B cell (primary cell): ENCODE data around the gene PEX10. TPM values are rescaled to one million over a fixed set of nuclear protein-coding genes. Genes with fewer than 3 reads are reported as not detected.

ENCODE experiments used
- ATAC-seq: fragments of 200-7000 bp; cut with Tn5 transposase; one replicate; pipeline ENCODE4 v1.10.0; 2021; ENCODE audit warnings: low read depth, mild to moderate bottlenecking, moderate number of reproducible peaks, moderate library complexity
- CTCF ChIA-PET: fragments of 350-600 bp; sonication (Branson Sonifier 250); formaldehyde crosslinking; loops from one replicate; lab custom pipeline; 2021; ENCODE audit warnings: antibody characterized with exemption, inconsistent platforms; lab: Charles Lee
- POLR2A ChIA-PET: fragments of 350-600 bp; sonication (Branson Sonifier 250); formaldehyde crosslinking; loops from one replicate; lab custom pipeline; 2021; ENCODE audit warnings: antibody characterized with exemption; lab: Charles Lee
- DNase-seq: peaks from one replicate; pipeline ENCODE4 v3.0.0; 2013
- H2AFZ ChIP-seq: 2 replicates; pipeline ENCODE4 v1.6.1; 2012; ENCODE audit warnings: mild to moderate bottlenecking, low read depth, low read length; ENCODE audit not compliant: insufficient read depth, poor library complexity, severe bottlenecking
- H3K27ac ChIP-seq, 2 donors: 1 replicate in 1 of 2; 2 replicates in 1 of 2; pipeline ENCODE4 v1.5.1; 2012 to 2013; ENCODE audit warnings: low read length in 2 of 2, mild to moderate bottlenecking in 2 of 2, moderate library complexity in 1 of 2
- H3K27me3 ChIP-seq, 4 experiments: fragments of 200-600 bp in 1 of 4; sonication (generic) in 1 of 4; replicated peaks in 1 of 4; 1 replicate in 2 of 4; 2 replicates in 2 of 4; pipeline versions ENCODE4 v1.6.1 to v1.7.0; 2013 to 2016; ENCODE audit warnings: low read length in 3 of 4, mild to moderate bottlenecking in 2 of 4, mixed read lengths in 1 of 4, moderate library complexity in 1 of 4; ENCODE audit not compliant: insufficient read depth in 4 of 4, control insufficient read depth in 3 of 4; ENCODE audit errors: control extremely low read depth in 1 of 4
- H3K36me3 ChIP-seq, 2 experiments: replicated peaks in 1 of 2; 1 replicate in 1 of 2; 2 replicates in 1 of 2; pipeline versions ENCODE4 v1.6.1 to v1.7.1; 2013; ENCODE audit warnings: low read length in 1 of 2; ENCODE audit not compliant: insufficient read depth in 2 of 2, control insufficient read depth in 1 of 2; ENCODE audit errors: control extremely low read depth in 1 of 2, extremely low read depth in 1 of 2
- H3K4me1 ChIP-seq, 2 donors: fragments of 200-600 bp in 1 of 2; sonication (generic) in 1 of 2; 1 replicate in 1 of 2; 2 replicates in 1 of 2; pipeline versions ENCODE4 v1.5.1 to v1.6.1; 2013 to 2017; ENCODE audit warnings: low read length in 2 of 2; ENCODE audit not compliant: control insufficient read depth in 2 of 2, insufficient read depth in 2 of 2
- H3K4me2 ChIP-seq: replicated peaks from 2 replicates; pipeline ENCODE3; 2012; ENCODE audit warnings: mild to moderate bottlenecking, low read depth, low read length; ENCODE audit not compliant: poor library complexity, severe bottlenecking
- H3K4me3 ChIP-seq, 5 experiments: fragments of 200-600 bp in 1 of 5; sonication (generic) in 1 of 5; 1 replicate in 3 of 5; 2 replicates in 2 of 5; pipeline versions ENCODE4 v1.5.1 to v1.7.0; 2011 to 2016; ENCODE audit warnings: low read length in 4 of 5, mild to moderate bottlenecking in 4 of 5, low read depth in 2 of 5, control low read depth in 1 of 5, moderate library complexity in 1 of 5; ENCODE audit not compliant: insufficient read depth in 1 of 5; ENCODE audit errors: control extremely low read depth in 1 of 5, extremely low read depth in 1 of 5
- H3K79me2 ChIP-seq: fragments of 200-600 bp; sonication (generic); one replicate; pipeline ENCODE4 v1.6.0; 2016; ENCODE audit warnings: low read length; ENCODE audit not compliant: control insufficient read depth, insufficient read depth
- H3K9ac ChIP-seq: fragments of 200-600 bp; sonication (generic); 2 replicates; pipeline ENCODE4 v1.6.1; 2017; ENCODE audit warnings: mild to moderate bottlenecking, low read length, moderate library complexity
- H3K9me3 ChIP-seq, 3 donors: one replicate each; pipeline versions ENCODE4 v1.6.1 to v1.7.1; 2013; ENCODE audit warnings: low read length in 2 of 3; ENCODE audit not compliant: control insufficient read depth in 2 of 3, insufficient read depth in 1 of 3; ENCODE audit errors: control extremely low read depth in 1 of 3
- H4K20me1 ChIP-seq: 2 replicates; pipeline ENCODE4 v1.6.0; 2012; ENCODE audit warnings: mild to moderate bottlenecking, low read length; ENCODE audit not compliant: insufficient read depth, control insufficient read depth, poor library complexity, severe bottlenecking
- H3K27ac Mint-ChIP-seq: one replicate; pipeline ENCODE4 v1.8.0; 2021; ENCODE audit warnings: mixed read lengths
- H3K27me3 Mint-ChIP-seq: one replicate; pipeline ENCODE4 v1.8.0; 2021; ENCODE audit warnings: mixed read lengths
- H3K4me1 Mint-ChIP-seq: one replicate; pipeline ENCODE4 v1.8.0; 2021; ENCODE audit warnings: mixed read lengths
- H3K4me3 Mint-ChIP-seq: one replicate; pipeline ENCODE4 v1.8.0; 2021; ENCODE audit warnings: mixed read lengths
- H3K9me3 Mint-ChIP-seq: one replicate; pipeline ENCODE4 v1.8.0; 2022; ENCODE audit warnings: mixed read lengths; ENCODE audit not compliant: insufficient read depth
- EZH2 ChIP-seq: IDR thresholded peaks from 2 replicates; pipeline ENCODE4 v1.6.1; 2012; ENCODE audit warnings: borderline replicate concordance, low read depth, mild to moderate bottlenecking, moderate library complexity, low read length; ENCODE audit not compliant: insufficient read depth, poor library complexity, severe bottlenecking
- WGBS: methylation state at CpG from one replicate; pipeline ENCODE4 v1.1.5; 2013; ENCODE audit warnings: missing lambda C conversion rate; ENCODE audit not compliant: insufficient coverage; 5-methylcytosine and 5-hydroxymethylcytosine counted together
- intact Hi-C: fragments of 100-400 bp; cut with micrococcal nuclease; formaldehyde crosslinking; loops from one replicate; pipeline ENCODE4 v1.10.0; 2022
- polyA plus RNA-seq: library from polyadenylated mRNA; depleted of rRNA; stranded (reverse); fragments of >200 nt; gene quantifications from 2 replicates; pipeline ENCODE4 v1.2.3, GENCODE V29; 2012
- total RNA-seq, 2 donors: library from RNA; stranded (reverse); fragments of 120-200 nt in 1 of 2; gene quantifications; 1 replicate in 1 of 2; 2 replicates in 1 of 2; pipeline versions ENCODE4 v1.2.3 to v1.2.4, GENCODE V29; 2013 to 2022
- TF ChIP-seq, protein P1 (sequence below): fragments of 200-600 bp; IDR thresholded peaks from one replicate; pipeline ENCODE4 v1.8.0; 2022; ENCODE audit warnings: antibody characterized with exemption, mild to moderate bottlenecking

The PEX10 gene
- total and polyA plus RNA-seq, 2 donors (not counting 1 experiment from before 2014, with no cell fraction given), result 13.5 to 18.4 TPM

DNA sequence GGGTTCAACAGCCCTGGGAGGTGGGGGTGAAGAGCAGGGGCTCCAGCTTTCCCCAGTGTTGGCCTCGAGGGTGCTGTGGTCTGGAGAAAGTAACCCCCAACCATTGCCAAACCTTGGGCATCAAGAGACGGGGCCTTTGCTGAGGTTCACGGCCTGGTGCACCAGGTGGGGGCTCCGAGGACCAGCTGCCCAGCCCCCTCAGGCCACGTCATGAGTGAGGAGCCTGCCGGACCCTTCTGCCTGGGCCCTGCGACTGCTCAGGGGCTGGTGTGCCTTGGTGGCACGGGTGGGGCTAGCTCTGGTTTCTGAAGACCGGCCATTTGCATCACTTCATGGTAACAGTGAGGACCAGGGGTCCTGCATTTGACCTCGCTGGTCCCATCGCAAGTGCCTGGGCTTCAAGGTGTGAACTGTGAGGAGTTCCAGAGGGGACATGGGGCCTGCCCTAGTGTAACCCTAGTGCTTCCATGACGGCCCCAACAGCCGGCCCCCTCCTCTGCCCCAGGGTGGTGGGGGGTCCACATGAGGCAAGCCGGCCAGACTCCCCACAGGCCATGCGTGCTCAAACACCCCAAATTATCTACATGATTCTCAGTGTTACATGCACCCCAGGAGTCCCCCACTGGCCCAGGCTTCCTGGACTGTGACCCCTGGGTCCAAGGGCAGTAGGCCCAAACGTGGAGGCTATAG, 34.5 kb downstream of the PEX10 start:
- no peaks in the 10 kb centered on the region for H3K27me3 Mint-ChIP-seq
- H3K27ac ChIP-seq, result no peak overlapping the region
- POLR2A ChIA-PET, result no interaction called here
- no peak overlapping the region for H3K4me3 ChIP-seq
- intact Hi-C loops, result no loop called here
- peaks cover 33% of the 10 kb centered on the region for H3K4me1 Mint-ChIP-seq
- DNase-seq (no peak), ATAC-seq (no peak)
- H2AFZ ChIP-seq, result no peak overlapping the region
- peaks cover 0 to 13% (median 2%) of the 10 kb centered on the region in 3 donors for H3K9me3 ChIP-seq
- H3K36me3 ChIP-seq, result no peaks in the 10 kb centered on the region
- no peak overlapping the region for H3K4me2 ChIP-seq
- H3K27ac Mint-ChIP-seq, result no peak overlapping the region
- H3K79me2 ChIP-seq, result no peaks in the 10 kb centered on the region
- H3K9ac ChIP-seq, result no peak overlapping the region
- no peak overlapping the region for H3K4me3 Mint-ChIP-seq
- WGBS, result 93% methylated on average over 14 of the region's 16 CpGs
- no peaks in the 10 kb centered on the region for H3K27me3 ChIP-seq
- CTCF ChIA-PET, result interaction anchor here (1.3 to 12.5 kb wide), 2 partner anchors 14 to 183 kb away, joined by 3 to 295 read pairs; partner anchors contain the start of genes FAAP20, MORN1 and RER1
- H3K4me1 ChIP-seq, result peaks cover 33 to 53% of the 10 kb centered on the region in 2 donors
- H4K20me1 ChIP-seq, result no peaks in the 10 kb centered on the region
- H3K9me3 Mint-ChIP-seq, result no peaks in the 10 kb centered on the region
- TF ChIP-seq, protein P1, sequence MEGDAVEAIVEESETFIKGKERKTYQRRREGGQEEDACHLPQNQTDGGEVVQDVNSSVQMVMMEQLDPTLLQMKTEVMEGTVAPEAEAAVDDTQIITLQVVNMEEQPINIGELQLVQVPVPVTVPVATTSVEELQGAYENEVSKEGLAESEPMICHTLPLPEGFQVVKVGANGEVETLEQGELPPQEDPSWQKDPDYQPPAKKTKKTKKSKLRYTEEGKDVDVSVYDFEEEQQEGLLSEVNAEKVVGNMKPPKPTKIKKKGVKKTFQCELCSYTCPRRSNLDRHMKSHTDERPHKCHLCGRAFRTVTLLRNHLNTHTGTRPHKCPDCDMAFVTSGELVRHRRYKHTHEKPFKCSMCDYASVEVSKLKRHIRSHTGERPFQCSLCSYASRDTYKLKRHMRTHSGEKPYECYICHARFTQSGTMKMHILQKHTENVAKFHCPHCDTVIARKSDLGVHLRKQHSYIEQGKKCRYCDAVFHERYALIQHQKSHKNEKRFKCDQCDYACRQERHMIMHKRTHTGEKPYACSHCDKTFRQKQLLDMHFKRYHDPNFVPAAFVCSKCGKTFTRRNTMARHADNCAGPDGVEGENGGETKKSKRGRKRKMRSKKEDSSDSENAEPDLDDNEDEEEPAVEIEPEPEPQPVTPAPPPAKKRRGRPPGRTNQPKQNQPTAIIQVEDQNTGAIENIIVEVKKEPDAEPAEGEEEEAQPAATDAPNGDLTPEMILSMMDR, result no peak
- TF ChIP-seq EZH2, result no peak

DNA sequence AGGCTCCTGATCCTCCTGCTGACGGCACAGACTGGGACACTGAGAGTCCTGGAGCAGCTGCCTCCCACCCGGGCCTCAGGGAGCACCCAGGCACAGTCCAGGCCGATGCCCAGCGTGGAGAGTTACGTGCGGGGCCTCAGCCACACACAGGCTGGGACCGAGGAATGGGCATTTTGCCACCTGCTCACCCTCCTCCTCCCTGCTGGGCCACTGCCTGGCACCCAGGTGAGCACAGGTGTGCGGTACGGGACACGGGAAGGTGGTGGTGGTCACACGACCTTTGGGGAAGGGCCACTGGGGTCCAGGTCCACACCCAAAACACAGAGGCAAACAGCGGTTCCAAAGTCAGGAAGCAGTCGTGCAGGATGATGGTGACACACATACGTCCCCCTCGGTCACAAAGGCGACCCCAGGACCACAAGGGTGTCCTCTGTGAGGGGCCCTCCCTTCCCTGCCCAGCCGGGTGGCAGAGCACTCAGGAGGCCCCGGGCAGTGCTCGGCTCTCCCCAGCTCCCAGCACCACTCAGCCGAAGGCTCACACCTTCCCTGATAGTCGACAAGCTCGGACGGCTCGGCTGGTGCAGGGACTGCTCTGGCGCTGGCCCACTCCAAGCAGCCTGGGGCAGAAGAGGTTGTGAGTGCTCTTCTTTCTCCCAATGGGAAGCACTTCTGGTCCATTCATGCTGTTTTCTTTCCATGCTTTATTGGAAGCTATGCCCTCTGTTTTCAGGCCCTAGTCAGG, 35.3 kb downstream of the PEX10 start:
- Histone ChIP-seq H3K9ac (no peak overlapping the region), H3K79me2 (no peaks in the 10 kb centered on the region), H3K4me1 (peaks cover 32 to 46% of the 10 kb centered on the region in 2 donors), H3K36me3 (no peaks in the 10 kb centered on the region), H4K20me1 (no peaks in the 10 kb centered on the region), H3K4me3 (no peak overlapping the region), H3K4me2 (no peak overlapping the region), H3K27me3 (no peaks in the 10 kb centered on the region), H3K9me3 (peaks cover 0 to 13% (median 2%) of the 10 kb centered on the region in 3 donors), H2AFZ (no peak overlapping the region), H3K27ac (no peak overlapping the region)
- ATAC-seq, result no peak
- WGBS, result 97% methylated on average over 25 of the region's 25 CpGs
- Mint-ChIP-seq H3K27me3 (no peaks in the 10 kb centered on the region), H3K4me3 (no peak overlapping the region), H3K9me3 (no peaks in the 10 kb centered on the region), H3K4me1 (peaks cover 30% of the 10 kb centered on the region), H3K27ac (no peak overlapping the region)
- intact Hi-C loops, result no loop called here
- ChIA-PET CTCF (interaction anchor here (12.5 kb wide), 1 partner anchor 183 kb away, joined by 295 read pairs; the partner anchor contains the start of gene FAAP20), POLR2A (no interaction called here)
- no peak for DNase-seq
- no peak for TF ChIP-seq EZH2
- TF ChIP-seq, protein P1, result no peak
